Gastroesophageal sphincter (tissue), 2 donors: ENCODE measurements around the gene POT1.

Experiments
- EP300 ChIP-seq: sonication (generic); formaldehyde crosslinking; IDR thresholded peaks from one replicate; pipeline ENCODE4 v1.6.1; 2017; ENCODE audit warnings: antibody characterized with exemption, mild to moderate bottlenecking
- POLR2A ChIP-seq, 2 donors: fragments of 450-650 bp; IDR thresholded peaks; one replicate each; pipeline ENCODE4 v1.6.1; 2017; ENCODE audit warnings: antibody characterized with exemption in 2 of 2, mild to moderate bottlenecking in 2 of 2, moderate library complexity in 1 of 2

DNA sequence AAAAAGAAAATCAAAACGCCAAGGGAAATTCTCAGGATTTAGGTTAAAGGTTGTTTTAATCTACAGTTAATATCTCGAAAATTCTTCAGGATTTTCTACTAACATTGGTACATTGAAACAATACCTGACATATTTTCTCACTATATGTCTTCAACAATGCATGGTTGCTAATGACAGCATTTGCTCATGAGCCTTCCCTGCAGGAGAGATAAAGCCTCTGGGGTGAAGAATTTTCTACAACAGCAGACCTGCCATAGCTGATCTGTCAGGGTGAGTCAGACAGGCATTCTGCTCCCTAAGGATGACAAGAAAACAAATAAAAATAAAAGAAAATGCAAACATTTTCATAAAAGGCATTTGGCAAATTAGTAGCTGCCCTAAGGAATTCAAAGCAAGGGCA lies 152.4 kb downstream of the POT1 start:
- TF ChIP-seq POLR2A (IDR thresholded peaks at IDR 0.05) (no peak), EP300 (no peak)
